Adrenal gland (tissue), 12 donors: ENCODE measurements around the gene ZNF205. TPM values are rescaled to one million over a fixed set of nuclear protein-coding genes. Genes with fewer than 3 reads are reported as not detected.
A peak's percentile ranks its signal among the peaks of the same experiment; 100 is the strongest.

Experiments used
- DNase-seq, 7 donors: peaks; one replicate each; pipeline ENCODE4 v3.0.0-alpha.2; 2019 to 2020
- H3K27ac ChIP-seq, 5 donors: fragments of 200-600 bp; sonication (generic) in 4 of 5; 1 replicate in 3 of 5; 2 replicates in 2 of 5; pipeline versions ENCODE4 v1.5.1 to v1.8.0; 2016 to 2020; ENCODE audit warnings: mild to moderate bottlenecking in 1 of 5
- H3K27me3 ChIP-seq: fragments of 200-600 bp; 2 replicates; pipeline ENCODE4 v1.8.0; 2021
- H3K36me3 ChIP-seq, 2 donors: fragments of 200-600 bp; replicated peaks in 1 of 2; 1 replicate in 1 of 2; 2 replicates in 1 of 2; pipeline versions ENCODE4 v1.5.1 to v1.8.0; 2018 to 2022
- H3K4me1 ChIP-seq, 2 donors: fragments of 200-600 bp; replicated peaks in 1 of 2; 1 replicate in 1 of 2; 2 replicates in 1 of 2; pipeline versions ENCODE4 v1.5.1 to v1.8.0; 2018 to 2021
- H3K4me3 ChIP-seq, 4 donors: fragments of 200-600 bp; sonication (generic) in 3 of 4; one replicate each; pipeline ENCODE4 v1.5.1; 2016 to 2018
- H3K9me3 ChIP-seq, 3 donors: fragments of 200-600 bp; sonication (generic) in 1 of 3; replicated peaks in 1 of 3; 1 replicate in 2 of 3; 2 replicates in 1 of 3; pipeline versions ENCODE4 v1.5.1 to v1.8.0; 2016 to 2021
- CTCF ChIP-seq, 6 experiments: fragments of 450-650 bp in 4 of 6; fragments of 200-600 bp in 2 of 6; sonication (generic) in 1 of 6; IDR thresholded peaks; 1 replicate in 5 of 6; 2 replicates in 1 of 6; pipeline versions ENCODE4 v1.5.1 to v1.8.0; 2016 to 2021; ENCODE audit warnings: antibody characterized with exemption in 6 of 6, mild to moderate bottlenecking in 2 of 6, moderate library complexity in 1 of 6
- POLR2A ChIP-seq, 2 donors: fragments of 450-650 bp; IDR thresholded peaks; one replicate each; pipeline ENCODE4 v1.6.1; 2017; ENCODE audit warnings: antibody characterized with exemption in 2 of 2, mild to moderate bottlenecking in 2 of 2, moderate library complexity in 1 of 2
- WGBS, 4 donors: extraction: QIAGEN DNeasy Blood & Tissue Kit in 2 of 4; methylation state at CpG; one replicate each; pipeline versions ENCODE4 v1.1.5 to v1.1.7; 2013 to 2017; 5-methylcytosine and 5-hydroxymethylcytosine counted together
- intact Hi-C, 2 donors: fragments of 100-400 bp; cut with DNase I; formaldehyde crosslinking; loops; one replicate each; pipeline versions ENCODE4 v1.14.1 to v1.15.0; 2022 to 2023
- polyA plus RNA-seq, 3 donors: library from polyadenylated mRNA; stranded (reverse); fragments of 200-250 nt in 2 of 3; fragments of 350-450 nt in 1 of 3; fragmentation: Illumina TruSeq in 1 of 3; extraction: RNeasy Lipid Tissue Mini Kit (QIAGEN cat#74804) in 1 of 3; gene quantifications; one replicate each; pipeline ENCODE4 v1.2.3, GENCODE V29; 2013 to 2014
- total RNA-seq, 9 donors: library from RNA; depleted of rRNA in 4 of 9; stranded (reverse); fragments of >200 nt in 4 of 9; fragments of 120-200 nt in 1 of 9; fragmentation: NEBNext Ultra II Directional in 1 of 9; extraction: Animal tissue kit (Norgen Biotek cat#: 25700) in 1 of 9; gene quantifications; one replicate each; pipeline versions ENCODE4 v1.1.0 to v1.2.4, GENCODE V29; 2013 to 2023
- donor health status: healthy with polysubstance abuse.
- donor health status: Bipolar disorder and iron deficiency.
- donor health status: DM: yes; HTN: yes; CAD: no.
- donor health status: DM: no; HTN: no; CAD: no.
- donor health status: DM: no; HTN: no; CAD: no.
- donor health status: DM: yes; HTN: yes; CAD: no.

Gene ZNF205
- total and polyA plus RNA-seq, 12 donors: 3.8 to 86.1 (median 15.2) TPM

DNA sequence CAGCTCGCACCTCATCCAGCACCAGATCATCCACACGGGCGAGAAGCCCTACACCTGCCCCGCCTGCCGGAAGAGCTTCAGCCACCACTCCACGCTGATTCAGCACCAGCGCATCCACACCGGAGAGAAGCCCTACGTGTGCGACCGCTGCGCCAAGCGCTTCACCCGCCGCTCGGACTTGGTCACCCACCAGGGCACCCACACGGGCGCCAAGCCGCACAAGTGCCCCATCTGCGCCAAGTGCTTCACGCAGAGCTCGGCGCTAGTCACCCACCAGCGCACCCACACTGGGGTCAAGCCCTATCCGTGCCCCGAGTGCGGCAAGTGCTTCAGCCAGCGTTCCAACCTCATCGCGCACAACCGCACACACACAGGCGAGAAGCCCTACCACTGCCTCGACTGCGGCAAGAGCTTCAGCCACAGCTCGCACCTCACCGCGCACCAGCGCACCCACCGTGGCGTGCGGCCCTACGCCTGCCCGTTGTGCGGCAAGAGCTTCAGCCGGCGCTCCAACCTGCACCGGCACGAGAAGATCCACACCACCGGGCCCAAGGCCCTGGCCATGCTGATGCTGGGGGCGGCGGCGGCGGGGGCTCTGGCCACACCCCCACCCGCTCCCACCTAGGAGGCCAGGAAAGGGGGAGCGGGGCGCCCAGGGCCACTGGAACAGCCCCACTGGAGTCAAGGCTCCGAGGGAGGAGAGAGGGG lies 7.5 kb downstream of the ZNF205 start:
- Histone ChIP-seq H3K27ac (no peak overlapping the region), H3K27me3 (no peaks in the 10 kb centered on the region), H3K4me1 (peaks cover 5 to 20% of the 10 kb centered on the region in 2 donors), H3K9me3 (no peaks in the 10 kb centered on the region), H3K4me3 (no peak overlapping the region), H3K36me3 (peaks cover 0 to 41% of the 10 kb centered on the region in 2 donors)
- TF ChIP-seq CTCF (IDR thresholded peaks at IDR 0.05) (no peak), POLR2A (IDR thresholded peaks at IDR 0.05) (no peak)
- 93 to 97% (median 94%) methylated on average over 20 to 57 of the region's 57 CpGs for WGBS, 4 donors
- no peak for DNase-seq
- intact Hi-C loops: loop anchor here in 1 of 2 donors (10.0 kb wide), 1 partner anchor 65 kb away; no protein-coding TSS in a partner anchor

GRCh38 chr16:3120435-3120834 lies 8.0 kb downstream of the ZNF205 start:
- intact Hi-C loops: loop anchor here in 1 of 2 donors (10.0 kb wide), 1 partner anchor 66 kb away; no protein-coding TSS in a partner anchor
- no peak for TF ChIP-seq POLR2A (IDR thresholded peaks at IDR 0.05)
- no peak for TF ChIP-seq CTCF (IDR thresholded peaks at IDR 0.05)
- no peak for DNase-seq
- no peaks in the 10 kb centered on the region for H3K9me3 ChIP-seq
- 88 to 92% (median 91%) methylated on average over 10 to 16 of the region's 16 CpGs for WGBS, 4 donors
- peaks cover 0 to 41% of the 10 kb centered on the region in 2 donors for H3K36me3 ChIP-seq
- no peaks in the 10 kb centered on the region for H3K27me3 ChIP-seq
- no peak overlapping the region for H3K4me3 ChIP-seq
- no peak overlapping the region for H3K27ac ChIP-seq
- peaks cover 4 to 19% of the 10 kb centered on the region in 2 donors for H3K4me1 ChIP-seq

- TF ChIP-seq POLR2A (IDR thresholded peaks at IDR 0.05) (no peak), CTCF (IDR thresholded peaks at IDR 0.05) (no peak)
- 58 to 74% (median 64%) methylated on average over 7 of the region's 7 CpGs for WGBS, 4 donors
- peaks cover 0 to 30% of the 10 kb centered on the region in 2 donors for H3K36me3 ChIP-seq
- no peak for DNase-seq
- no peaks in the 10 kb centered on the region for H3K27me3 ChIP-seq
- intact Hi-C loops: loop anchor here in 1 of 2 donors (10.0 kb wide), 1 partner anchor 67 kb away; no protein-coding TSS in a partner anchor
- H3K4me1 ChIP-seq: peaks cover 4 to 16% of the 10 kb centered on the region in 2 donors
- no peaks in the 10 kb centered on the region for H3K9me3 ChIP-seq
- no peak overlapping the region for H3K4me3 ChIP-seq
- H3K27ac ChIP-seq: no peak overlapping the region
Observed at GRCh38 chr16:3121851-3122467, 9.6 kb downstream of the ZNF205 start.

DNA sequence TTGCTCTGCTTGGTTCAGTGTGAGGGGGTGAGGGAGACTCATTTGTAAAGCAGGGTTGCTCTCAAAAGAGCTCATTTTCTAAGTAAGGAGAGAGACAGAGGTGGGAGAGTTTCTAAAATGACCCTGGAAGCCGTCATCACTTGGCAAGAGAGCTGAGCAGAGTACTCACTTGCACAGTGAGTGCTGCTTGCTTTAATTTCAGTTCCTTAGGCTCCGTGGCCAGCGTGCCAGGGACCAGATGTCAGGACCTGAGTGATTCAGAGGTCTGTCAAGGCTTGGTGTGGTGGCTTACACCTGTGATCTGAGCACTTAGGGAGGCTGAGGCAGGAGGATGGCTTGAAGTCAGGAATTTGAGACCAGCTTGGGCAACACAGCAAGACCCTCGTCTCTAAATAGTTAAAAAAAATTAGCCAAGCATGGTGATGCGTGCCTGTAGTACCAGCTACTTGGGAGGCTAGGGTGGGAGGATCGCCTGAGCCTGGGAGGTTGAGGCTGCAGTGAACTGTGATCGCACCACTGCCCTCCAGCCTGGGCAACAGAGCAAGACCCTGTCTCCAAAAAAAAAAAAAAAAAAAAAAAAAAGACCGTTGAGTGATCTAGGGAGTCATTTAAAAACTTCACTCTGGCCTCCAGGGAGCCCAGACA lies 10.7 kb downstream of the ZNF205 start:
- H3K4me1 ChIP-seq: peaks cover 4 to 16% of the 10 kb centered on the region in 2 donors
- 40 to 51% (median 46%) methylated on average over 6 to 8 of the region's 8 CpGs for WGBS, 4 donors
- H3K27ac ChIP-seq: no peak overlapping the region
- TF ChIP-seq CTCF (IDR thresholded peaks at IDR 0.05) (no peak), POLR2A (IDR thresholded peaks at IDR 0.05) (no peak)
- intact Hi-C loops: loop anchor here in 1 of 2 donors (10.0 kb wide), 1 partner anchor 68 kb away; no protein-coding TSS in a partner anchor
- no peak overlapping the region for H3K4me3 ChIP-seq
- peaks cover 0 to 23% of the 10 kb centered on the region in 2 donors for H3K36me3 ChIP-seq
- H3K27me3 ChIP-seq: no peaks in the 10 kb centered on the region
- H3K9me3 ChIP-seq: no peaks in the 10 kb centered on the region
- DNase-seq: peak in 2 of 7 donors; percentile 30 to 48
